Effector memory CD4-positive, alpha-beta T cell (primary cell): ENCODE measurements around the gene BACH1.

Experiments
- DNase-seq, 3 donors: peaks; one replicate each; pipeline ENCODE4 v3.0.0-alpha.2; 2020
- H3K27ac ChIP-seq: 2 replicates; pipeline ENCODE4 v1.7.0; 2013; ENCODE audit warnings: mild to moderate bottlenecking, low read length, moderate library complexity; ENCODE audit not compliant: insufficient read depth, poor library complexity, severe bottlenecking
- H3K27me3 ChIP-seq: replicated peaks from 2 replicates; pipeline ENCODE4 v1.7.0; 2013; ENCODE audit warnings: mild to moderate bottlenecking, low read length; ENCODE audit not compliant: insufficient read depth, control insufficient read depth, poor library complexity, severe bottlenecking
- H3K36me3 ChIP-seq: 2 replicates; pipeline ENCODE4 v1.7.0; 2013; ENCODE audit warnings: mild to moderate bottlenecking, low read length, moderate library complexity; ENCODE audit not compliant: control insufficient read depth, insufficient read depth
- H3K4me1 ChIP-seq: 2 replicates; pipeline ENCODE4 v1.7.0; 2013; ENCODE audit warnings: low read length, mild to moderate bottlenecking; ENCODE audit not compliant: control insufficient read depth, insufficient read depth, poor library complexity, severe bottlenecking
- H3K4me3 ChIP-seq: 2 replicates; pipeline ENCODE4 v1.7.0; 2013; ENCODE audit warnings: low read length, low read depth, mild to moderate bottlenecking; ENCODE audit not compliant: insufficient read depth, poor library complexity, severe bottlenecking
- H3K9me3 ChIP-seq: 2 replicates; pipeline ENCODE4 v1.7.0; 2013; ENCODE audit warnings: mild to moderate bottlenecking, low read length, moderate library complexity; ENCODE audit not compliant: control insufficient read depth

Gene BACH1

DNA sequence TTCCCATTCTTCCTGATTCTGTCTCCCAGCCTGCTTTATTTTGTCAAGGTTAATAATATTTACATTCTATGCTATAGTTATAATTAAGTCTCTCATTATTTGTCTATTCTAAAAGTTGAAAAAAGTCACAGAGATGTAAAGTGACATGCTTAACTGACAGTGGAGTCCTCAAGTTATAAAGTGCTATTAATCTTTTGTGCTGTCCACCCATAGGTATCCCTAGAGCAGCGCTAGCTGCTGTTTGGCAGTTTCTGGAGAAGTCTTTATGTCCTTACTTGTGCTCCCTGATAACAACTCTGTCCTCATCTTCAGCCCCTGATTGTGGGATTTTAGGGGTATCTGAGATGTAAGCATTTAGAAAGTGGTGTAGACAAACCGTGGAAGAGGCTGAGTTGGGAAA lies 13.1 kb downstream of the BACH1 start:
- Histone ChIP-seq H3K9me3 (no peaks in the 10 kb centered on the region), H3K4me3 (no peak overlapping the region), H3K27ac (no peak overlapping the region), H3K36me3 (no peaks in the 10 kb centered on the region), H3K27me3 (no peaks in the 10 kb centered on the region), H3K4me1 (no peaks in the 10 kb centered on the region)
- no peak for DNase-seq

- no peaks in the 10 kb centered on the region for H3K27me3 ChIP-seq
Measured at GRCh38 chr21:29312981-29313380, 14.3 kb downstream of the BACH1 start.

DNA sequence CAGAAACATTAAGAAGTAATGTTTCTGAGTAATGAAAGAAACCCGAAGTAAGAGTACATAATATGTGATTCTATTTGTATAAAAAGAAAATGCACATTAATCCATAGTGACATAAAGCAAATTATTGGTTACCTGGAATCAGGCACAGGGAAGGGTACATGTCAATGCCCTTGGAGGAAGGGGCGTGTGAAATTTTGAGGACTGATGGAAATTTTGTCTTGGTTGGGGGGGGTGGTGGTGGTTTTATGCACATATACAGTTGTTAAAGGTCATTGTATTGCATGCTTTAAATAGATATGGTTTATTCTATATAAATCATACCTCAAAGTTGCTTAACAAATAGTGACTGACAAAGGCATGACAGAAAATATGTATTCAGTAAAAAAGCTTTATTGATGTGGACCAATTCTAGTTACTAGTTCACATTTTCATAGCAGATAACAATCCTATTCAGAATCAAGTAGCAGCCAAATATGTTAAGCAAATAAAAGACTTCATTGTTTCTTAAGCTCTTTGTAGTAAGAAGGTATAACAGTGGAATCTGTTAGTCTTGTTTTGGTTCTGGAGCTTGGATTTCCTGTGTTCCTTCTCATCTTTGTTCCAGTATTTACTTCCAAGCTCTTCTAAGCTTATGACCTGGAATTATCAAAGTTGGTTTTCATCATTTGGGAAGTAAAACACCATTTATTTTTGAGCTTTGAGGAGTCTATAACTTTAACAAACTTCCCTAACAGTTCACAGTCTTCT lies 15.1 kb downstream of the BACH1 start:
- no peak for DNase-seq
- H3K27ac ChIP-seq, result no peak overlapping the region
- H3K9me3 ChIP-seq, result no peaks in the 10 kb centered on the region
- H3K4me1 ChIP-seq, result no peaks in the 10 kb centered on the region
- H3K27me3 ChIP-seq, result no peaks in the 10 kb centered on the region
- no peak overlapping the region for H3K4me3 ChIP-seq
- no peaks in the 10 kb centered on the region for H3K36me3 ChIP-seq

More at GRCh38 chr21:29312981-29313380, 14.3 kb downstream of the BACH1 start:
- H3K27ac ChIP-seq, result no peak overlapping the region
- no peaks in the 10 kb centered on the region for H3K36me3 ChIP-seq
- H3K4me3 ChIP-seq, result no peak overlapping the region
- DNase-seq, result no peak
- H3K4me1 ChIP-seq, result no peaks in the 10 kb centered on the region
- no peaks in the 10 kb centered on the region for H3K9me3 ChIP-seq

GRCh38 chr21:29315131-29315749 lies 16.5 kb downstream of the BACH1 start:
- Histone ChIP-seq H3K27me3 (no peaks in the 10 kb centered on the region), H3K27ac (no peak overlapping the region), H3K9me3 (no peaks in the 10 kb centered on the region), H3K36me3 (no peaks in the 10 kb centered on the region), H3K4me1 (no peaks in the 10 kb centered on the region), H3K4me3 (no peak overlapping the region)
- DNase-seq, result no peak

- H3K4me3 ChIP-seq, result no peak overlapping the region
Measured at GRCh38 chr21:29316029-29316742, 17.5 kb downstream of the BACH1 start.

GRCh38 chr21:29316806-29317205 lies 18.1 kb downstream of the BACH1 start:
- no peak for DNase-seq
- Histone ChIP-seq H3K4me3 (no peak overlapping the region), H3K4me1 (no peaks in the 10 kb centered on the region), H3K27me3 (no peaks in the 10 kb centered on the region), H3K9me3 (no peaks in the 10 kb centered on the region), H3K27ac (no peak overlapping the region), H3K36me3 (no peaks in the 10 kb centered on the region)

More at GRCh38 chr21:29316029-29316742, 17.5 kb downstream of the BACH1 start:
- Histone ChIP-seq H3K9me3 (no peaks in the 10 kb centered on the region), H3K36me3 (no peaks in the 10 kb centered on the region), H3K27ac (no peak overlapping the region), H3K27me3 (no peaks in the 10 kb centered on the region), H3K4me1 (no peaks in the 10 kb centered on the region)
- DNase-seq, result no peak

GRCh38 chr21:29318354-29318753 lies 19.6 kb downstream of the BACH1 start:
- Histone ChIP-seq H3K27ac (no peak overlapping the region), H3K4me1 (no peaks in the 10 kb centered on the region), H3K4me3 (no peak overlapping the region), H3K36me3 (no peaks in the 10 kb centered on the region), H3K27me3 (no peaks in the 10 kb centered on the region), H3K9me3 (no peaks in the 10 kb centered on the region)
- DNase-seq, result no peak

- Histone ChIP-seq H3K4me1 (no peaks in the 10 kb centered on the region), H3K36me3 (no peaks in the 10 kb centered on the region)
Measured at GRCh38 chr21:29320031-29320430, 21.3 kb downstream of the BACH1 start.

DNA sequence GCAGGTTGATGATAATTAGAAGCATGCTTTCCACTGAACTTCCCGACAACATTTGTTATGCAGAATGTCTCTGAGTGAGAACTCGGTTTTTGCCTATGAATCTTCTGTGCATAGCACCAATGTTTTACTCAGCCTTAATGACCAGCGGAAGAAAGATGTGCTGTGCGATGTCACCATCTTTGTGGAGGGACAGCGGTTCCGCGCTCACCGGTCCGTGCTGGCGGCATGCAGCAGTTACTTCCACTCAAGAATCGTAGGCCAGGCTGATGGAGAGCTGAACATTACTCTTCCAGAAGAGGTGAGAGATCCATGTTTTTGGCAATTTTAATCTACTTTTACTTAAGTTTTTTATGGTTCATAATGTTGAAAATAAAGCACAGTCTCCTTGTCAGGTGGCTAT lies 22.5 kb downstream of the BACH1 start:
- Histone ChIP-seq H3K4me3 (no peak overlapping the region), H3K36me3 (no peaks in the 10 kb centered on the region), H3K27me3 (no peaks in the 10 kb centered on the region), H3K4me1 (no peaks in the 10 kb centered on the region), H3K27ac (no peak overlapping the region), H3K9me3 (no peaks in the 10 kb centered on the region)
- DNase-seq, result no peak

More at GRCh38 chr21:29320031-29320430, 21.3 kb downstream of the BACH1 start:
- no peak for DNase-seq
- Histone ChIP-seq H3K27ac (no peak overlapping the region), H3K9me3 (no peaks in the 10 kb centered on the region), H3K4me3 (no peak overlapping the region), H3K27me3 (no peaks in the 10 kb centered on the region)
